Ishikawa (cell line): ENCODE measurements around the gene PDE3A.

Experiments
- CEBPB ChIP-seq: IDR thresholded peaks from 2 replicates; pipeline ENCODE4 v1.6.1; 2012
- CREB1 ChIP-seq: IDR thresholded peaks from 2 replicates; pipeline ENCODE4 v1.6.1; 2012; ENCODE audit warnings: low read depth
- EGR1 ChIP-seq: IDR thresholded peaks from 2 replicates; pipeline ENCODE4 v1.6.1; 2012
- EP300 ChIP-seq: IDR thresholded peaks from 2 replicates; pipeline ENCODE4 v1.6.1; 2012; ENCODE audit warnings: borderline replicate concordance
- FOXM1 ChIP-seq: IDR thresholded peaks from 2 replicates; pipeline ENCODE4 v1.6.1; 2012; ENCODE audit warnings: low read depth, borderline replicate concordance
- MAX ChIP-seq: IDR thresholded peaks from 2 replicates; pipeline ENCODE4 v1.6.1; 2012
- NFIC ChIP-seq: IDR thresholded peaks from 2 replicates; pipeline ENCODE4 v1.6.1; 2012
- RAD21 ChIP-seq: IDR thresholded peaks from 2 replicates; pipeline ENCODE4 v1.6.1; 2012; ENCODE audit warnings: low read depth
- REST ChIP-seq: IDR thresholded peaks from 2 replicates; pipeline ENCODE4 v1.6.1; 2012; ENCODE audit warnings: low read depth, mild to moderate bottlenecking
- TEAD4 ChIP-seq: IDR thresholded peaks from 2 replicates; pipeline ENCODE4 v1.6.1; 2012
- ZBTB7A ChIP-seq: IDR thresholded peaks from 2 replicates; pipeline ENCODE4 v1.6.1; 2012; ENCODE audit warnings: low read depth

DNA sequence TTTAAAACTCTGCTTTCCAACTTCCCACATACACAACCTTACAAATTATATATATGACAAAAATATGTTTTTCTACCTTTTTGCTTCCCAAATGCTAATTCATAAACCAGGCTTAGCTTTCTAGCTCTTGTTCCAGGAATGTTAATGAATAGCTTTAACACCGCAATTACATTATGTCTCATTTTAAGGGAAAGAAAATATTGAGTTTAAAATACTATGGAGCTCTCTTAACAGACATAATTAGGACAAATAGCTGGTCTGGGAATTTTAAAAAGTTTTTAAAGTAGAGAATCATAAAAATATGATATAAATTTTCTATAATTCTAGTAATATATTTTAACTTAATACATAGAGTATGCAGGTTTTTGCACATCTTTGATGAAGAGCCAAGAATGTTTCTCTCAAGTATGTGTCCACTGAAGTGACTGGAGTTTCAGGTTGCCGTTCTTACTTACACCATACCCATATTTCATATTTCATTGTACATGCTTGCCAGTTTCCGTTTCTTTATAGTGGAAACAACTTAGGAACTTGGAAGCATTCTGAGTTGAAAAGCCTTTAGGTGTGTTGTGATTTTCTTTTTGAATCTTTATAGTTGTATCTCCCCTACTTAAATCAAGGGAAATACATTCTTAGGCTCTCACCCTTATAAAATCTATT is 236.2 kb downstream of the PDE3A start:
- TF ChIP-seq REST (no peak), EP300 (peak; percentile 34; the same call in 1 of the 2 replicates), RAD21 (no peak), MAX (no peak), CREB1 (no peak), CEBPB (no peak), ZBTB7A (no peak), NFIC (peak; percentile 38), EGR1 (no peak), FOXM1 (no peak), TEAD4 (peak; percentile 17; the same call in 1 of the 2 replicates)
